Progenitor cell of endocrine pancreas (in vitro differentiated cells): ENCODE data around the gene LAMP5. TPM values are rescaled to one million over a fixed set of nuclear protein-coding genes. Genes with fewer than 3 reads are reported as not detected.

Experiments used
- DNase-seq: peaks from one replicate; pipeline ENCODE4 v3.0.0; 2021; ENCODE audit warnings: low spot score; ENCODE audit not compliant: unreplicated experiment
- H3K27ac Mint-ChIP-seq: 2 replicates; pipeline ENCODE4 v1.8.0; 2021; ENCODE audit warnings: mild to moderate bottlenecking, moderate library complexity, mixed read lengths
- H3K27me3 Mint-ChIP-seq: 2 replicates; pipeline ENCODE4 v1.8.0; 2021; ENCODE audit warnings: mixed read lengths
- H3K36me3 Mint-ChIP-seq: 2 replicates; pipeline ENCODE4 v1.8.0; 2022; ENCODE audit warnings: mixed read lengths; ENCODE audit not compliant: insufficient read depth
- H3K4me1 Mint-ChIP-seq: 2 replicates; pipeline ENCODE4 v1.8.0; 2021; ENCODE audit warnings: low read depth, mixed read lengths
- H3K4me3 Mint-ChIP-seq: 2 replicates; pipeline ENCODE4 v1.8.0; 2021; ENCODE audit warnings: low read depth, mild to moderate bottlenecking, moderate library complexity, mixed read lengths
- H3K9me3 Mint-ChIP-seq: 2 replicates; pipeline ENCODE4 v1.8.0; 2021; ENCODE audit warnings: low read depth, mixed read lengths
- CTCF ChIP-seq: fragments of 200-600 bp; sonication (generic); IDR thresholded peaks from one replicate; pipeline ENCODE4 v1.5.0; 2021; ENCODE audit warnings: antibody characterized with exemption, mild to moderate bottlenecking; ENCODE audit not compliant: unreplicated experiment
- total RNA-seq: library from RNA; stranded (reverse); gene quantifications from 2 replicates; pipeline ENCODE4 v1.2.1, GENCODE V29; 2021

LAMP5 gene
- total RNA-seq, 1 donor from 2014 or later = not detected

DNA sequence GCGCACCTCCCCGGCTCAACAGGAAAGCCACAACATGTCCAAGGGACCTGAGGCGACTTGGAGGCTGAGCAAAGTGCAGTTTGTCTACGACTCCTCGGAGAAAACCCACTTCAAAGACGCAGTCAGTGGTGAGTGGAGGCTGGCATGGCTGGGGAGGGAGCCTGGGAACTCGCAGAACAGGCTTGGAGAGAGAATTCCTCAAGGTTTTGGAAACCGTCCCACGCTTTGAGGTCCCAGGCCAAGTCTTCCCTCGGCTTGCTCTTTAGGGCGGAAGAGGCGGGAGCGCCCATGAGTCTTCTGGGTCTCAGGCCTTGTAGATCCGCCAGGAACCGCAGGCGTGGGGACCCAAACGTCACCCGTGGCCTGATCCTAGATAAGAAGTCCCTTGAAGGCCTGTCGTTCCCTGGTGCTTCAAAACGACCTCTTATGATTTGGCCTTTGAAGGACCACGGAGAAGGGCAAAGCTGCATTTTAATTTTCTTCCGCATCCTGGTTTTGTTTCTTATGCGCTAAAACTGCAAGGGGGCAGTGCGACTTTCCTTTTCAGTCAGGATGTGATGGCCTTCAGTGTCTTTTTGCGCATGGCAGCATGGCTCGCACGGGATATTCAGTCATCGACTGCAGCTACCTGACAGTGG, 2.0 kb downstream of the LAMP5 start:
- no peak overlapping the region for H3K27ac Mint-ChIP-seq
- no peak for TF ChIP-seq CTCF
- no peak for DNase-seq
- H3K4me1 Mint-ChIP-seq = peaks cover 13% of the 10 kb centered on the region
- H3K27me3 Mint-ChIP-seq = peaks cover 86% of the 10 kb centered on the region
- no peaks in the 10 kb centered on the region for H3K9me3 Mint-ChIP-seq
- H3K36me3 Mint-ChIP-seq = no peaks in the 10 kb centered on the region
- peak overlapping the region; percentile 62 for H3K4me3 Mint-ChIP-seq

- Mint-ChIP-seq H3K36me3 (no peaks in the 10 kb centered on the region), H3K9me3 (no peaks in the 10 kb centered on the region), H3K27me3 (peaks cover 77% of the 10 kb centered on the region), H3K27ac (no peak overlapping the region), H3K4me3 (no peak overlapping the region), H3K4me1 (peaks cover 13% of the 10 kb centered on the region)
- DNase-seq = no peak
- no peak for TF ChIP-seq CTCF
Measured at GRCh38 chr20:9517297-9518162, 3.1 kb downstream of the LAMP5 start.

- Mint-ChIP-seq H3K4me1 (peaks cover 13% of the 10 kb centered on the region), H3K9me3 (no peaks in the 10 kb centered on the region), H3K4me3 (no peak overlapping the region), H3K36me3 (no peaks in the 10 kb centered on the region), H3K27ac (no peak overlapping the region), H3K27me3 (peaks cover 68% of the 10 kb centered on the region)
- no peak for TF ChIP-seq CTCF
- DNase-seq = no peak
Measured at GRCh38 chr20:9518576-9519175, 4.3 kb downstream of the LAMP5 start.

DNA sequence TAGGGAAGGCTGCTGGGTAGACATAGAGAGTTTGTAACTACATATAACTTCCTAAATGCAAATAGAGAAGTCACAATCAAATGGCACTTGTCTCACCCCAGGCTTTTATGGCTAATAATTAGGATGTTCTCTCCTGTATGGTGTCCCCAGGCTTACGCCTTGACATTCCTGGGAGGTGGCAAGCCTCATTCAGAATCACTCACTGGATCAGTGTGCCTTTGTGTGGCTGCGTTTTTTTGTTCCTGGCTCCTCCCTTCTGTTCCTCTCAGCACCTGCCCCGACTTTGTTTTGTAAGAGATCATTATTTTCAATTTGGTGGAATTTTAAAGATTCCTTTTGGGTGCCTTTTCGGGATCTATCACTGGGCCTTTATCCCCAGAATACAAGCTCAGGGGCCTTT, 5.7 kb downstream of the LAMP5 start:
- Mint-ChIP-seq H3K4me3 (no peak overlapping the region), H3K9me3 (no peaks in the 10 kb centered on the region), H3K4me1 (peaks cover 10% of the 10 kb centered on the region), H3K27ac (no peak overlapping the region), H3K36me3 (no peaks in the 10 kb centered on the region), H3K27me3 (peaks cover 54% of the 10 kb centered on the region)
- DNase-seq = no peak
- TF ChIP-seq CTCF = no peak

DNA sequence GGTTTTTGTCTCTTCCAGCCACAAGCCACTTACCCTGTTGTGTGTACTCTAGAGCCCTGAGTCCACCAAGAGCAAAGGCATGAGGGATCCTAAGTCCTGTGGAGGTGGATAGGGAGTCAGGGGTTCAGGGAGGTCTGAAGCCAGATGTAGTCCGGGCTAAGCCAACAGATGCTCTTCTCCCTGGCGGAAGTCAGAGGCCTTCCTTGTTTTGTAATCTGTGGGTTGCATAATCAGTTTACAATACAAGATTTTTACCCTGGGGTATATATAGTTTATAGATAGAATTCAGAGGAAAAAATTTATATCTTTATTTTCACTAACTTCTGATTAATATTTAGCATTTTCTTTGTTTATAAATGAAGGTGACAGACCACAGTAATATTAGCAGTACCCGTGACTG, 9.2 kb downstream of the LAMP5 start:
- no peak for DNase-seq
- no peak overlapping the region for H3K27ac Mint-ChIP-seq
- H3K4me1 Mint-ChIP-seq = peaks cover 2% of the 10 kb centered on the region
- no peaks in the 10 kb centered on the region for H3K9me3 Mint-ChIP-seq
- H3K36me3 Mint-ChIP-seq = no peaks in the 10 kb centered on the region
- H3K27me3 Mint-ChIP-seq = peaks cover 18% of the 10 kb centered on the region
- H3K4me3 Mint-ChIP-seq = no peak overlapping the region
- no peak for TF ChIP-seq CTCF
